Activated CD8-positive, alpha-beta T cell treated with anti-CD3 and anti-CD28 coated beads for 36 hours (primary cell): ENCODE measurements around the gene HPCAL1. TPM values are rescaled to one million over a fixed set of nuclear protein-coding genes. Genes with fewer than 3 reads are reported as not detected.

Source experiments
- ATAC-seq: fragments of 200-7000 bp; cut with Tn5 transposase; one replicate; pipeline ENCODE4 v1.10.0; 2021; ENCODE audit warnings: mild to moderate bottlenecking, moderate library complexity
- CTCF ChIA-PET: fragments of 350-600 bp; sonication (Branson Sonifier 250); formaldehyde crosslinking; loops from one replicate; lab custom pipeline; 2021; ENCODE audit warnings: antibody characterized with exemption; lab: Charles Lee
- POLR2A ChIA-PET: fragments of 350-600 bp; sonication (Branson Sonifier 250); formaldehyde crosslinking; loops from one replicate; lab custom pipeline; 2021; ENCODE audit warnings: antibody characterized with exemption; lab: Charles Lee
- DNase-seq: peaks from one replicate; pipeline ENCODE4 v3.0.0-alpha.2; 2020
- H3K27ac Mint-ChIP-seq: one replicate; pipeline ENCODE4 v1.8.0; 2021; ENCODE audit warnings: mild to moderate bottlenecking, mixed read lengths
- H3K27me3 Mint-ChIP-seq: one replicate; pipeline ENCODE4 v1.8.0; 2021; ENCODE audit warnings: mixed read lengths
- H3K36me3 Mint-ChIP-seq: one replicate; pipeline ENCODE4 v1.8.0; 2021; ENCODE audit warnings: low read depth, mixed read lengths
- H3K4me1 Mint-ChIP-seq: one replicate; pipeline ENCODE4 v1.8.0; 2021; ENCODE audit warnings: low read depth, mixed read lengths
- H3K4me3 Mint-ChIP-seq: one replicate; pipeline ENCODE4 v1.8.0; 2021; ENCODE audit warnings: mild to moderate bottlenecking, moderate library complexity, mixed read lengths
- H3K9me3 Mint-ChIP-seq: one replicate; pipeline ENCODE4 v1.8.0; 2021; ENCODE audit warnings: mixed read lengths
- intact Hi-C: fragments of 100-400 bp; cut with micrococcal nuclease; formaldehyde crosslinking; loops from one replicate; pipeline ENCODE4 v1.10.0; 2022
- total RNA-seq, 2 experiments: library from RNA; stranded (reverse); gene quantifications; one replicate each; pipeline ENCODE4 v1.2.3, GENCODE V29; 2021
- TF ChIP-seq, protein P1 (sequence below): fragments of 200-600 bp; IDR thresholded peaks from one replicate; pipeline ENCODE4 v1.8.0; 2022; ENCODE audit warnings: antibody characterized with exemption, mild to moderate bottlenecking

HPCAL1 gene
- 100 to 1,000 TPM; 166 to 170 TPM for total RNA-seq

DNA sequence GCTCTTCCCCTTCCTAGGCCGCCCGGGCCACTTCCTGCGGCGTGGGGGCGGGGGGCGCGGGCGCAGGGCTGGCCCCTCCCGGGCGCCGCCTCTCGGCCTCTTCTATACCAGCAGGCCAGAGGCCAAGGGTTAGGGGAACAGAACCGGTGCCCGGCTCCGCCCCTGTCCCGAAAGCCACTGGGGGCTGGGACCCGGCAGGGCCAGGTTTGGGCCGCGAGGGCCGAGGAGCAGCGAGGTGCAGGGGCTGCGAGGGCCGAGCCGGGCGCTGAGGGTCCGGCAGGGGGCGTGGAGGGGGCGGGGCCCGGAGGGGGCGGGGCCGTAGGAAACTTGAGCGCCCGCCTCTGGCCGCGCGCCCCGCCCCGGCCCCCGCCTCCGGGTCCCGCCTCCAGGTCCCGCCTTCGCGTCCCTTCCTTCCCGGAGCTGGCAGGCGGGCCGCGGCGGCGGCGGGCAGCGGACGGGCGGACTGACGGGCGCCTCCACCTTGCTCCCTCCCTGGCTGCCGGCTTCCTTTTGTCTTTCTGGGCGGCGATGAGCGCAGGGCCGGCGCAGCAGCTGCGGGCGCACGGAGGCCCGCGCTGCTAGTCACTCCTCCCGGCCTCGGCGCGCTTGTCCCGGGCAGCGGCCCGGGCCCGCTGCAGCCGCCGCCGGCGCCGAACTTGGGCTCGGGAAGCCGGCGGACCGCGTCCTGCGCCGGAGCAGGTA, at the start of gene HPCAL1:
Gene HPCAL1, plus strand, starts transcription at position 426 of the 702 bp plus-strand sequence. CDS start 116,854 bp downstream, outside the sequence.
- Mint-ChIP-seq H3K36me3 (peaks cover 31% of the 10 kb centered on the region), H3K4me3 (peak within 1 kb of the TSS; percentile 96), H3K4me1 (peaks cover 68% of the 10 kb centered on the region), H3K27me3 (no peaks in the 10 kb centered on the region), H3K27ac (peak within 1 kb of the TSS; percentile 89), H3K9me3 (peaks cover 6% of the 10 kb centered on the region)
- ATAC-seq (peak; percentile 81), DNase-seq (peak; percentile 89)
- TF ChIP-seq, protein P1, sequence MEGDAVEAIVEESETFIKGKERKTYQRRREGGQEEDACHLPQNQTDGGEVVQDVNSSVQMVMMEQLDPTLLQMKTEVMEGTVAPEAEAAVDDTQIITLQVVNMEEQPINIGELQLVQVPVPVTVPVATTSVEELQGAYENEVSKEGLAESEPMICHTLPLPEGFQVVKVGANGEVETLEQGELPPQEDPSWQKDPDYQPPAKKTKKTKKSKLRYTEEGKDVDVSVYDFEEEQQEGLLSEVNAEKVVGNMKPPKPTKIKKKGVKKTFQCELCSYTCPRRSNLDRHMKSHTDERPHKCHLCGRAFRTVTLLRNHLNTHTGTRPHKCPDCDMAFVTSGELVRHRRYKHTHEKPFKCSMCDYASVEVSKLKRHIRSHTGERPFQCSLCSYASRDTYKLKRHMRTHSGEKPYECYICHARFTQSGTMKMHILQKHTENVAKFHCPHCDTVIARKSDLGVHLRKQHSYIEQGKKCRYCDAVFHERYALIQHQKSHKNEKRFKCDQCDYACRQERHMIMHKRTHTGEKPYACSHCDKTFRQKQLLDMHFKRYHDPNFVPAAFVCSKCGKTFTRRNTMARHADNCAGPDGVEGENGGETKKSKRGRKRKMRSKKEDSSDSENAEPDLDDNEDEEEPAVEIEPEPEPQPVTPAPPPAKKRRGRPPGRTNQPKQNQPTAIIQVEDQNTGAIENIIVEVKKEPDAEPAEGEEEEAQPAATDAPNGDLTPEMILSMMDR, result peak; percentile 73
- intact Hi-C loops, result loop anchor here (10.0 kb wide), 1 partner anchor 178 kb away; the partner anchor contains the start of gene RRM2
- ChIA-PET CTCF (interaction anchor here (1.1 to 9.5 kb wide), 7 partner anchors 7 to 145 kb away, joined by 3 to 135 read pairs (median 13); partner anchors contain the start of gene ODC1), POLR2A (interaction anchor here (0.9 to 5.5 kb wide), 6 partner anchors 16 to 168 kb away, joined by 3 to 59 read pairs (median 7); no protein-coding TSS in a partner anchor)

DNA sequence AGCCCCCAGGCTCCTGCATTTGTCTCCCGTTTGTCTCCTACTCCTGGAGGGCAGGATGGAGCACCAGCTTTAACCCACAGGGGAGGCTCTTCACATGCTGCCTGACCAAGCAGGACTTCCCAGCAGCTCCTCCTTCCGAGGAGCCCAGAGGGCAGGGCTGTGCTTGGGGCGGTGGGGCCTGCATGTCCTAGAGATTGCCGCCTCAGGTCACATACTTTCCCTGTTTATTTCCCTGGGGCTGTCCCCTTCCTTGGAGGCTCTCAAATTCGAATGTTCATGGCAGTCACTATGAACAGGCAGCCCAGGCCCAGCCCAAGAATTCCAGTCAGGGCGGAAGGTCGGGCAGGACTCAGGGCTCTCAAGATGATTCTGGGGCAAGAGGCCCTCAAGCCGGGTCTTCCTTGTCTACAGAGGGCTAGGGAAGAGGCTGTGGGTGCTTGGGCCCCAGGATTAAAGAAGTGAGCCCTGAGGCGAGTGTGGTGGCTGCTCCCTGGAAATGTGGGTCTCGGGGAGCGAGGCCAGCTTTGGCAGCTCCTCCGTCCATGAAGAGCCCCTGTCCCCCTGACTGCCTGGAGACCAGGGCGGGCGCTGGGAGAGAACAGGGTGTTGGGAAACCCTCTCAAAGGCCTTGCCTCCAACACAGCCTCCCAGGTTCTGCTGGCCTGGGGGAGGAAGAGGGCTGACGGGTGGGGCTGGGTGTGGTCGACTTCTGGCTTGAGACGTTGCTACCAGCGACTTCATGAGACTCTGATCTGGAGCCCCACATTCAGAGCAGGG, 48.9 kb upstream of the HPCAL1 start:
- TF ChIP-seq, protein P1, result no peak
- POLR2A ChIA-PET, result no interaction called here
- no peak for DNase-seq

DNA sequence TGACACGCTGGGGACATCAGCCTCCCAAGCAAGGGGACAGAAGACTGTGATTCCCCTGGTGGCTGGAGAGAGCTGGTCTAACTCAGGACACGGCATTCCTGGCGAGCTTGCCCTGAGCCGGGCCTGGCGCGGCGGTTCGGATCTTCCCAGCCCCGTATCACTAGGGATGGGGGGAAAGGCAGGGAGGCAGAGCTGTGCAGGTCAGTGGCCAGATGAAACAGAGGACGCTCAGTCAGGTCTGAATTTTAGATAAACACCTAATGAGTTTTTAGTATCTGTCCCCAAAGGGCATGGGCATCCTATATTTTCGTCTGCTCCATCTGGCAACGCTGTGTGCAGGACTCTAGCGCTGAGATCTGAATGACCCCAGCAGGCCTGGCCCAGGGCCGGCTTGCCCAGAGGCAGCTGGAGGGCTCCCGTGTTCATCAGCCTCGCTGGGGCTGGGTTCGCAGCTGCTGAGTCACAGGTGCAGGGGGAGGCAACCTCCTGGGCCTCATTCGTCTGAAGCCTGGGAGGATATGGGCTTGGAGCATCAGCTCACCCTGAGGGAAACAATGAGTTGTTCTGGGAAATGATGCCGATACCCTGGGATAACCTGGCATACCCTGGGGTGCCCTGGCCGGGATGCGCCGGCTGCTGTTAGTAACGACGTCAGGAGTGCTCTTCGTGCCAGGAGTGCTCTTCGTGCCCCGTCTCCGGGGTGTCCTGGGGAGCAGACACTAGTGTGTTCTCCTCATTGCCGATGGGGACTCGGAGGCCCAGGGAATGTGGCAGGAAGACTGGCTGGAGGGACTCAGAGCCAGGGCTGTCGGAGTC, 48.1 kb upstream of the HPCAL1 start:
- H3K4me3 Mint-ChIP-seq, result no peak overlapping the region
- DNase-seq (no peak), ATAC-seq (no peak)
- TF ChIP-seq, protein P1, result no peak
- intact Hi-C loops, result no loop called here
- H3K36me3 Mint-ChIP-seq, result peaks cover 1% of the 10 kb centered on the region
- peaks cover 12% of the 10 kb centered on the region for H3K9me3 Mint-ChIP-seq
- no peaks in the 10 kb centered on the region for H3K27me3 Mint-ChIP-seq
- no peak overlapping the region for H3K27ac Mint-ChIP-seq
- H3K4me1 Mint-ChIP-seq, result no peaks in the 10 kb centered on the region
- ChIA-PET CTCF (no interaction called here), POLR2A (no interaction called here)

More for the DNA sequence above, 48.9 kb upstream of the HPCAL1 start:
- Mint-ChIP-seq H3K9me3 (peaks cover 16% of the 10 kb centered on the region), H3K4me1 (no peaks in the 10 kb centered on the region), H3K27me3 (no peaks in the 10 kb centered on the region), H3K4me3 (no peak overlapping the region), H3K36me3 (peaks cover 1% of the 10 kb centered on the region), H3K27ac (no peak overlapping the region)
- intact Hi-C loops, result no loop called here
- no peak for ATAC-seq
- CTCF ChIA-PET, result no interaction called here

DNA sequence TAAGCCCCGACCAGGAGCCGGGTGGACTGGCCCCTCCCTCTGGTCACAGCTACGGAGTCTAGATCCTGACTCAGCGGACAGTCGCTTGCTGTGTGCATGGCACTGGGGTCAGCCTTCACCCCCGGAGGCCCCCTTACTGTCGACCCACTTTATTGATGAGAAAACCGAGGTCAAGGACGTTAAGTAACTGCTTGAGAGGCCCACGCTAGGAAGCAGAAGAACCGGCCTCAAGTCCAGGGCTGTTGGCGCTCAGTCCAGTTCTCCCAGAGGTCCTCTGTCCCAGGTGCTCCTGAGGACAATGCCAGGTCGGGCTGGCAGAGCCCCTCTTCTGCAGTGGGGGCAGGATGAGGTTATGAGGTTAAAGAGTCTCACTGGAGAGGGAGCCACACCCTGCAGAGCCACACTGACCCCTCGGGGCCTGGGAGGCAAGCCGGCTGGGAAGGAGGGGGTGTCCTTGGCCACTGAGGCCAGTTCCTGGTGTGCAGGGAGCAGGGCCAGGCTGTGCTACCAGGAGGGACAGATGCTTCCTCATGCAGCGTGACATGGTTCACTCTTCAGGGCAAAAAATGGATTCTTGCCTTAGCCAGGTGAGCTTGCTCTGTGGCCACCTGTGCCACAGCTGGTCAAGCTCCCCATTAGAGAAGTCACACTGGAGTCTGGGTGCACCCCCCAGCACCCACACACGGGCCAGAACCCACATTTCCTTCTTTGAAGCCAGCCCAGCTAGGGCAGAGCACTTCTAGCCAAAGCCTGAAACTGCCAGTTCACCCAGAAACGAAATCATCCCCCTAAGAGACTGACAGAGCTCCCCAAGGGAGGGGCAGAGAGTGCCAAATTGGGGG, 47.3 kb upstream of the HPCAL1 start:
- CTCF ChIA-PET, result interaction anchor here (0.6 kb wide), 1 partner anchor 8 kb away, joined by 3 read pairs; no protein-coding TSS in a partner anchor
- peaks cover 1% of the 10 kb centered on the region for H3K36me3 Mint-ChIP-seq

More for the DNA sequence above, 47.3 kb upstream of the HPCAL1 start:
- Mint-ChIP-seq H3K4me1 (no peaks in the 10 kb centered on the region), H3K27ac (no peak overlapping the region), H3K27me3 (no peaks in the 10 kb centered on the region), H3K9me3 (peaks cover 6% of the 10 kb centered on the region), H3K4me3 (no peak overlapping the region)
- no peak for DNase-seq
- no peak for ATAC-seq
- POLR2A ChIA-PET, result interaction anchor here (1.5 kb wide), 1 partner anchor 10 kb away, joined by 3 read pairs; no protein-coding TSS in a partner anchor
- TF ChIP-seq, protein P1, result no peak
- intact Hi-C loops, result no loop called here
